HG02623 (cell line): Measurements from ENCODE around the gene LRRK2.
"Not testable (repeated sequence)": the region's sequence is repeated elsewhere in the genome, so short reads cannot be mapped to it uniquely, and the experiment has no call there.

ENCODE experiments used
- ATAC-seq: cut with Tn5 transposase; IDR thresholded peaks from one replicate; pipeline ENCODE4 v1.9.1; 2021; ENCODE audit warnings: moderate library complexity; ENCODE audit not compliant: unreplicated experiment

The LRRK2 gene

GRCh38 chr12:40312982-40313576 lies 88.3 kb downstream of the LRRK2 start:
- no peak for ATAC-seq

- peak; percentile 83 for ATAC-seq
Observed at GRCh38 chr12:40313928-40314327, 89.1 kb downstream of the LRRK2 start.

- ATAC-seq = no peak
Observed at GRCh38 chr12:40314927-40315326, 90.1 kb downstream of the LRRK2 start.

- no peak for ATAC-seq
Observed at GRCh38 chr12:40315375-40315774, 90.6 kb downstream of the LRRK2 start.

- ATAC-seq = no peak
Observed at GRCh38 chr12:40324261-40324660, 99.5 kb downstream of the LRRK2 start.

GRCh38 chr12:40325349-40325960 lies 100.7 kb downstream of the LRRK2 start:
- peak; percentile 68 for ATAC-seq

- ATAC-seq = no peak
Observed at GRCh38 chr12:40327535-40327934, 102.7 kb downstream of the LRRK2 start.

GRCh38 chr12:40330180-40330579 lies 105.4 kb downstream of the LRRK2 start:
- no peak for ATAC-seq

- ATAC-seq = no peak
Observed at GRCh38 chr12:40331886-40332285, 107.1 kb downstream of the LRRK2 start.

GRCh38 chr12:40335991-40336390 lies 111.2 kb downstream of the LRRK2 start:
- no peak for ATAC-seq

- no peak for ATAC-seq
Observed at GRCh38 chr12:40336573-40337199, 111.9 kb downstream of the LRRK2 start.

- no peak for ATAC-seq
Observed at GRCh38 chr12:40338071-40338470, 113.3 kb downstream of the LRRK2 start.

GRCh38 chr12:40338621-40339020 lies 113.8 kb downstream of the LRRK2 start:
- no peak for ATAC-seq

GRCh38 chr12:40342010-40342409 lies 117.2 kb downstream of the LRRK2 start:
- ATAC-seq = no peak

GRCh38 chr12:40343124-40343523 lies 118.3 kb downstream of the LRRK2 start:
- no peak for ATAC-seq

GRCh38 chr12:40344312-40344711 lies 119.5 kb downstream of the LRRK2 start:
- ATAC-seq = no peak

- no peak for ATAC-seq
Observed at GRCh38 chr12:40351976-40352375, 127.2 kb downstream of the LRRK2 start.

- no peak for ATAC-seq
Observed at GRCh38 chr12:40375076-40375475, 150.3 kb downstream of the LRRK2 start.

GRCh38 chr12:40376533-40377267 lies 151.9 kb downstream of the LRRK2 start:
- ATAC-seq = no peak

- ATAC-seq = no peak
Observed at GRCh38 chr12:40378691-40379090, 153.9 kb downstream of the LRRK2 start.

- peak; percentile 64 for ATAC-seq
Observed at GRCh38 chr12:40382217-40382616, 157.4 kb downstream of the LRRK2 start.

GRCh38 chr12:40387279-40387678 lies 162.5 kb downstream of the LRRK2 start:
- not testable (repeated sequence) for ATAC-seq
